Right lobe of liver (tissue), 4 donors: ENCODE measurements around the gene SERPINF2.

Experiments
- POLR2A ChIP-seq: fragments of 450-650 bp; IDR thresholded peaks from one replicate; pipeline ENCODE4 v1.6.1; 2017; ENCODE audit warnings: antibody characterized with exemption, mild to moderate bottlenecking
- TF ChIP-seq, protein P1 (sequence below), 4 donors: fragments of 200-600 bp in 3 of 4; fragments of 450-650 bp in 1 of 4; IDR thresholded peaks; one replicate each; pipeline versions ENCODE4 v1.5.1 to v1.8.0; 2016 to 2022; ENCODE audit warnings: antibody characterized with exemption in 4 of 4, mild to moderate bottlenecking in 2 of 4
- donor health status: DM: no; HTN: no; CAD: no.
- donor health status: DM: no; HTN: no; CAD: no.
- donor health status: DM: no; HTN: yes; CAD: no.

DNA sequence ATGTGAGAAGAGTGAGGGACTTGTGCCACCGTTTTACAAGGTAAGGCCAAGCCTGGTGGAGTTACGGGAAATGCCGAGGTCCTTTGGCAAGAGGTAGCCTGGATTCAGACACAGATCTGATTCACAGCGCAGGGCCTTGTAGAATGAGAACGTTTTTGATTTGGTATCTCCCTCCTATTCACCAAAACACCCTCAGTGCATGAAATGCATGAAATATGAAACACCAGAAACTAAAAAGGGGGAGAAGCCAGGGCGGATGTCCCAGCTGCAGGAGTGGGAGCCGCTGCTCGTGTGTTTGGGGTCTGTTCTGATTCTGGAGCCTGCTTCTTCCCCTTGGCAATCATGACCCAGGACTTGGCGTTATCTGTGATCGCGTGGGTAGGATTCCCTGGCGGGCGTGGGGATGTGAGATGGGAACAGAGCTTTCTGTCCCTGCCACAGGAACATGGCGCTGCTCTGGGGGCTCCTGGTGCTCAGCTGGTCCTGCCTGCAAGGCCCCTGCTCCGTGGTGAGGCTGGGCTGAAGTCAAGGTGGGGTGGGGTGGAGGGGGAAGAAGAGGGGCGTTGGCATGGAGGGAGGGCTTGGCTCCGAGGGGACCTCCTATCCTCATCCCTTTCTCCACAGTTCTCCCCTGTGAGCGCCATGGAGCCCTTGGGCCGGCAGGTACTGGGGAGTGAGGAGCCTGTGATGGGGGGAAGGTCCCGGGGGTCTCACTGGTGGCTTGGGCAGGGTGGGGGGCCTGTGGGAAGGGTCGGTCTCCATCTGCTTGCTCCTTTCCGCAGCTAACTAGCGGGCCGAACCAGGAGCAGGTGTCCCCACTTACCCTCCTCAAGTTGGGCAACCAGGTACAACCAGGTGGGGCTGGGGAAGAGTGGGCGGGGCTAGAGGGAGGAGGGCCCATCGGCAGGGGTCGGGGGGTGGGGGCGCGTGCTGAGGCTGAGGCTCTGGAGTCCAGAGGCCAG lies 2.2 kb downstream of the SERPINF2 start:
- TF ChIP-seq, protein P1, sequence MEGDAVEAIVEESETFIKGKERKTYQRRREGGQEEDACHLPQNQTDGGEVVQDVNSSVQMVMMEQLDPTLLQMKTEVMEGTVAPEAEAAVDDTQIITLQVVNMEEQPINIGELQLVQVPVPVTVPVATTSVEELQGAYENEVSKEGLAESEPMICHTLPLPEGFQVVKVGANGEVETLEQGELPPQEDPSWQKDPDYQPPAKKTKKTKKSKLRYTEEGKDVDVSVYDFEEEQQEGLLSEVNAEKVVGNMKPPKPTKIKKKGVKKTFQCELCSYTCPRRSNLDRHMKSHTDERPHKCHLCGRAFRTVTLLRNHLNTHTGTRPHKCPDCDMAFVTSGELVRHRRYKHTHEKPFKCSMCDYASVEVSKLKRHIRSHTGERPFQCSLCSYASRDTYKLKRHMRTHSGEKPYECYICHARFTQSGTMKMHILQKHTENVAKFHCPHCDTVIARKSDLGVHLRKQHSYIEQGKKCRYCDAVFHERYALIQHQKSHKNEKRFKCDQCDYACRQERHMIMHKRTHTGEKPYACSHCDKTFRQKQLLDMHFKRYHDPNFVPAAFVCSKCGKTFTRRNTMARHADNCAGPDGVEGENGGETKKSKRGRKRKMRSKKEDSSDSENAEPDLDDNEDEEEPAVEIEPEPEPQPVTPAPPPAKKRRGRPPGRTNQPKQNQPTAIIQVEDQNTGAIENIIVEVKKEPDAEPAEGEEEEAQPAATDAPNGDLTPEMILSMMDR (IDR thresholded peaks at IDR 0.05) = no peak
- no peak for TF ChIP-seq POLR2A
